Measurements from ENCODE around the gene KCNH1.
"Not testable (repeated sequence)": the region's sequence is repeated elsewhere in the genome, so short reads cannot be mapped to it uniquely, and the experiment has no call there.

Gene KCNH1

GRCh38 chr1:211101481-211101880 is 32.5 kb downstream of the KCNH1 start:
- Histone ChIP-seq H3K36me3 (ENCODE audit: control insufficient read depth in 2 of 2, insufficient read depth in 2 of 2, low read length in 2 of 2) (no peaks in the 10 kb centered on the region), H3K9me3 (ENCODE audit: control insufficient read depth in 2 of 2, low read length in 2 of 2) (no peaks in the 10 kb centered on the region), H3K27ac (ENCODE audit: low read depth in 2 of 2, low read length in 2 of 2) (no peak overlapping the region), H3K27me3 (ENCODE audit: control insufficient read depth in 2 of 2, insufficient read depth in 2 of 2, low read length in 2 of 2) (no peaks in the 10 kb centered on the region), H3K4me3 (ENCODE audit: low read length in 2 of 2) (no peak overlapping the region), H3K4me1 (ENCODE audit: control insufficient read depth in 2 of 2, insufficient read depth in 2 of 2, low read length in 2 of 2) (no peaks in the 10 kb centered on the region), H3K9ac (ENCODE audit: low read depth in 1 of 2, low read length in 2 of 2) (no peak overlapping the region)

GRCh38 chr1:211099393-211099792 is 34.6 kb downstream of the KCNH1 start:
- Histone ChIP-seq H3K36me3 (ENCODE audit: control insufficient read depth in 2 of 2, insufficient read depth in 2 of 2, low read length in 2 of 2) (no peaks in the 10 kb centered on the region), H3K27ac (ENCODE audit: low read depth in 2 of 2, low read length in 2 of 2) (no peak overlapping the region), H3K27me3 (ENCODE audit: control insufficient read depth in 2 of 2, insufficient read depth in 2 of 2, low read length in 2 of 2) (no peaks in the 10 kb centered on the region), H3K9me3 (ENCODE audit: control insufficient read depth in 2 of 2, low read length in 2 of 2) (no peaks in the 10 kb centered on the region), H3K4me1 (ENCODE audit: control insufficient read depth in 2 of 2, insufficient read depth in 2 of 2, low read length in 2 of 2) (no peaks in the 10 kb centered on the region), H3K9ac (ENCODE audit: low read depth in 1 of 2, low read length in 2 of 2) (no peak overlapping the region), H3K4me3 (ENCODE audit: low read length in 2 of 2) (no peak overlapping the region)

GRCh38 chr1:211095381-211095780 is 38.6 kb downstream of the KCNH1 start:
- H3K27me3 ChIP-seq (ENCODE audit: control insufficient read depth in 2 of 2, insufficient read depth in 2 of 2, low read length in 2 of 2): no peaks in the 10 kb centered on the region
- H3K36me3 ChIP-seq (ENCODE audit: control insufficient read depth in 2 of 2, insufficient read depth in 2 of 2, low read length in 2 of 2): no peaks in the 10 kb centered on the region
- no peak overlapping the region for H3K4me3 ChIP-seq (ENCODE audit: low read length in 2 of 2)
- no peak overlapping the region for H3K27ac ChIP-seq (ENCODE audit: low read depth in 2 of 2, low read length in 2 of 2)
- no peak overlapping the region for H3K9ac ChIP-seq (ENCODE audit: low read depth in 1 of 2, low read length in 2 of 2)
- no peaks in the 10 kb centered on the region for H3K4me1 ChIP-seq (ENCODE audit: control insufficient read depth in 2 of 2, insufficient read depth in 2 of 2, low read length in 2 of 2)
- H3K9me3 ChIP-seq (ENCODE audit: control insufficient read depth in 2 of 2, low read length in 2 of 2): no peaks in the 10 kb centered on the region

DNA sequence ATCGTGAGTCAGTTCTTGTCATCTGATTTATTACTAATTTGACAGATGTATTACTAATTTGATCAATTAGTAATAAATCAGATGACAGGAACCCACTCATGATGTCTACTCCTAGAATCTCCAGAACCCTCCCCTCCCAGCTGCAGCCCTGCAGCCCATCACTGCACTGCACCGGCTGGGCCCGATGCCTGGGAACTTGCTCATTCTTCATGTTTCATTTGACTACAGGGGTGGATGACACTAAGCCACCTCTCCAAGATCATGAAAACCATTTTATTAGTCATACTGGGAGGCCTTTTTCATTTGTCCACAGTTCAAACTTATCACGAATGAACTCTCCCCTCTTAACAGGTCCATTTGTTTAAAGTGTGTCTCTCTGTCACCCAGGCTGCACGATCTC is 41.0 kb downstream of the KCNH1 start:
- no peaks in the 10 kb centered on the region for H3K9me3 ChIP-seq (ENCODE audit: control insufficient read depth in 2 of 2, low read length in 2 of 2)
- H3K27ac ChIP-seq (ENCODE audit: low read depth in 2 of 2, low read length in 2 of 2): no peak overlapping the region
- H3K4me1 ChIP-seq (ENCODE audit: control insufficient read depth in 2 of 2, insufficient read depth in 2 of 2, low read length in 2 of 2): no peaks in the 10 kb centered on the region
- no peak overlapping the region for H3K9ac ChIP-seq (ENCODE audit: low read depth in 1 of 2, low read length in 2 of 2)
- H3K27me3 ChIP-seq (ENCODE audit: control insufficient read depth in 2 of 2, insufficient read depth in 2 of 2, low read length in 2 of 2): no peaks in the 10 kb centered on the region
- no peak overlapping the region for H3K4me3 ChIP-seq (ENCODE audit: low read length in 2 of 2)
- H3K36me3 ChIP-seq (ENCODE audit: control insufficient read depth in 2 of 2, insufficient read depth in 2 of 2, low read length in 2 of 2): no peaks in the 10 kb centered on the region

DNA sequence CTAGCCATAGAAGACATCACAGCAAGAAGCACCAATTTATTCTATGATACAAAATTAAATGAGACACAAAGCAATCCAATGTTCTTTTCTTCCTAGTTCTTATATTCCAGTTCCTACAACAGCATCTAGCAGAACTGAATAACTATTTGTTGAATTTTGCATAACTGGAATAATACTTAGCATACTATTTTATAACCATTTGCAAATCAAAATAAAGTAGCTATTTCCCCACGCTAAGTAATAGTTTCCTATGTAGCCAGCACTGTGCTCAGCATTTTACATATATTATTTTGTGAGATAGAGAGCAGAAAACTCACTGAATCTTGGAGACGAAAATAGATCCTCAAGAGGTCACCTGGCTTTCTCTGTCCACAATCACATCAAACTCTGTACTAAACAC is 42.1 kb downstream of the KCNH1 start:
- H3K4me3 ChIP-seq (ENCODE audit: low read length in 2 of 2): no peak overlapping the region
- H3K4me1 ChIP-seq (ENCODE audit: control insufficient read depth in 2 of 2, insufficient read depth in 2 of 2, low read length in 2 of 2): no peaks in the 10 kb centered on the region
- no peak overlapping the region for H3K9ac ChIP-seq (ENCODE audit: low read depth in 1 of 2, low read length in 2 of 2)
- no peak overlapping the region for H3K27ac ChIP-seq (ENCODE audit: low read depth in 2 of 2, low read length in 2 of 2)
- H3K9me3 ChIP-seq (ENCODE audit: control insufficient read depth in 2 of 2, low read length in 2 of 2): no peaks in the 10 kb centered on the region
- H3K36me3 ChIP-seq (ENCODE audit: control insufficient read depth in 2 of 2, insufficient read depth in 2 of 2, low read length in 2 of 2): no peaks in the 10 kb centered on the region
- H3K27me3 ChIP-seq (ENCODE audit: control insufficient read depth in 2 of 2, insufficient read depth in 2 of 2, low read length in 2 of 2): no peaks in the 10 kb centered on the region

- no peak overlapping the region for H3K4me3 ChIP-seq (ENCODE audit: low read length in 2 of 2)
- H3K4me1 ChIP-seq (ENCODE audit: control insufficient read depth in 2 of 2, insufficient read depth in 2 of 2, low read length in 2 of 2): no peaks in the 10 kb centered on the region
- H3K9me3 ChIP-seq (ENCODE audit: control insufficient read depth in 2 of 2, low read length in 2 of 2): no peaks in the 10 kb centered on the region
- H3K27ac ChIP-seq (ENCODE audit: low read depth in 2 of 2, low read length in 2 of 2): no peak overlapping the region
- H3K9ac ChIP-seq (ENCODE audit: low read depth in 1 of 2, low read length in 2 of 2): no peak overlapping the region
- no peaks in the 10 kb centered on the region for H3K27me3 ChIP-seq (ENCODE audit: control insufficient read depth in 2 of 2, insufficient read depth in 2 of 2, low read length in 2 of 2)
- H3K36me3 ChIP-seq (ENCODE audit: control insufficient read depth in 2 of 2, insufficient read depth in 2 of 2, low read length in 2 of 2): no peaks in the 10 kb centered on the region
These were observed 44.4 kb downstream of the KCNH1 start for GRCh38 chr1:211089536-211089935.

GRCh38 chr1:211088156-211088555 is 45.8 kb downstream of the KCNH1 start:
- H3K4me1 ChIP-seq (ENCODE audit: control insufficient read depth in 2 of 2, insufficient read depth in 2 of 2, low read length in 2 of 2): no peaks in the 10 kb centered on the region
- no peak overlapping the region for H3K9ac ChIP-seq (ENCODE audit: low read depth in 1 of 2, low read length in 2 of 2)
- no peak overlapping the region for H3K4me3 ChIP-seq (ENCODE audit: low read length in 2 of 2)
- H3K27me3 ChIP-seq (ENCODE audit: control insufficient read depth in 2 of 2, insufficient read depth in 2 of 2, low read length in 2 of 2): no peaks in the 10 kb centered on the region
- no peak overlapping the region for H3K27ac ChIP-seq (ENCODE audit: low read depth in 2 of 2, low read length in 2 of 2)
- no peaks in the 10 kb centered on the region for H3K9me3 ChIP-seq (ENCODE audit: control insufficient read depth in 2 of 2, low read length in 2 of 2)
- no peaks in the 10 kb centered on the region for H3K36me3 ChIP-seq (ENCODE audit: control insufficient read depth in 2 of 2, insufficient read depth in 2 of 2, low read length in 2 of 2)

GRCh38 chr1:211082824-211083223 is 51.1 kb downstream of the KCNH1 start:
- no peaks in the 10 kb centered on the region for H3K36me3 ChIP-seq (ENCODE audit: control insufficient read depth in 2 of 2, insufficient read depth in 2 of 2, low read length in 2 of 2)
- no peaks in the 10 kb centered on the region for H3K27me3 ChIP-seq (ENCODE audit: control insufficient read depth in 2 of 2, insufficient read depth in 2 of 2, low read length in 2 of 2)
- H3K9ac ChIP-seq (ENCODE audit: low read depth in 1 of 2, low read length in 2 of 2): no peak overlapping the region
- H3K4me1 ChIP-seq (ENCODE audit: control insufficient read depth in 2 of 2, insufficient read depth in 2 of 2, low read length in 2 of 2): no peaks in the 10 kb centered on the region
- no peak overlapping the region for H3K27ac ChIP-seq (ENCODE audit: low read depth in 2 of 2, low read length in 2 of 2)
- no peak overlapping the region for H3K4me3 ChIP-seq (ENCODE audit: low read length in 2 of 2)
- no peaks in the 10 kb centered on the region for H3K9me3 ChIP-seq (ENCODE audit: control insufficient read depth in 2 of 2, low read length in 2 of 2)

GRCh38 chr1:211081447-211081846 is 52.5 kb downstream of the KCNH1 start:
- not testable (repeated sequence) for H3K9me3 ChIP-seq (ENCODE audit: control insufficient read depth in 2 of 2, low read length in 2 of 2); H3K9ac ChIP-seq (ENCODE audit: low read depth in 1 of 2, low read length in 2 of 2); H3K36me3 ChIP-seq (ENCODE audit: control insufficient read depth in 2 of 2, insufficient read depth in 2 of 2, low read length in 2 of 2); H3K27ac ChIP-seq (ENCODE audit: low read depth in 2 of 2, low read length in 2 of 2); H3K27me3 ChIP-seq (ENCODE audit: control insufficient read depth in 2 of 2, insufficient read depth in 2 of 2, low read length in 2 of 2); H3K4me1 ChIP-seq (ENCODE audit: control insufficient read depth in 2 of 2, insufficient read depth in 2 of 2, low read length in 2 of 2); H3K4me3 ChIP-seq (ENCODE audit: low read length in 2 of 2)

DNA sequence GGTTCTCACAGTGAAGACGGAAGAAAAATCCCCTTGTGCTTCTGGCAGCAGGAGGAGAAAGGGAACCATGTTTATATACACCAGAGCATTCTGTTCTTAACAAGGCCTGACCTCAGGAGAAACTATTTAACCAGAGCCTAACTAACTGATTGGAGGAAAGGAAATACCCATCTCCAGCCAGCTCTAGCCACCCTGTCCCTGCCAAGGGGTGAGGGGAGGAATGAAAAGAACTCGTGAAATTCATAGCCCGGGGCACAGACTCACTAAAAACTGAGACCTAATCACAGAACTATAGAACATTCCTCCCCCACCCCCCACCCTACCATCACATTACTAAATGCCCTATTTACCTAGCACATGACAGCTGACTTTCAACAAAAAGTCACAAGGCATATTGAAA is 65.0 kb downstream of the KCNH1 start:
- H3K4me1 ChIP-seq (ENCODE audit: control insufficient read depth in 2 of 2, insufficient read depth in 2 of 2, low read length in 2 of 2): no peaks in the 10 kb centered on the region
- H3K9ac ChIP-seq (ENCODE audit: low read depth in 1 of 2, low read length in 2 of 2): no peak overlapping the region
- H3K27ac ChIP-seq (ENCODE audit: low read depth in 2 of 2, low read length in 2 of 2): no peak overlapping the region
- H3K4me3 ChIP-seq (ENCODE audit: low read length in 2 of 2): no peak overlapping the region
- H3K9me3 ChIP-seq (ENCODE audit: control insufficient read depth in 2 of 2, low read length in 2 of 2): no peaks in the 10 kb centered on the region
- no peaks in the 10 kb centered on the region for H3K36me3 ChIP-seq (ENCODE audit: control insufficient read depth in 2 of 2, insufficient read depth in 2 of 2, low read length in 2 of 2)
- H3K27me3 ChIP-seq (ENCODE audit: control insufficient read depth in 2 of 2, insufficient read depth in 2 of 2, low read length in 2 of 2): no peaks in the 10 kb centered on the region

GRCh38 chr1:211066781-211067384 is 67.1 kb downstream of the KCNH1 start:
- Histone ChIP-seq H3K9me3 (ENCODE audit: control insufficient read depth in 2 of 2, low read length in 2 of 2) (no peaks in the 10 kb centered on the region), H3K4me1 (ENCODE audit: control insufficient read depth in 2 of 2, insufficient read depth in 2 of 2, low read length in 2 of 2) (no peaks in the 10 kb centered on the region), H3K9ac (ENCODE audit: low read depth in 1 of 2, low read length in 2 of 2) (no peak overlapping the region), H3K4me3 (ENCODE audit: low read length in 2 of 2) (no peak overlapping the region), H3K36me3 (ENCODE audit: control insufficient read depth in 2 of 2, insufficient read depth in 2 of 2, low read length in 2 of 2) (no peaks in the 10 kb centered on the region), H3K27me3 (ENCODE audit: control insufficient read depth in 2 of 2, insufficient read depth in 2 of 2, low read length in 2 of 2) (no peaks in the 10 kb centered on the region), H3K27ac (ENCODE audit: low read depth in 2 of 2, low read length in 2 of 2) (no peak overlapping the region)

Data from mucosa of rectum (tissue), 2 donors.